Measurements from ENCODE around the gene SLC27A3.

DNA sequence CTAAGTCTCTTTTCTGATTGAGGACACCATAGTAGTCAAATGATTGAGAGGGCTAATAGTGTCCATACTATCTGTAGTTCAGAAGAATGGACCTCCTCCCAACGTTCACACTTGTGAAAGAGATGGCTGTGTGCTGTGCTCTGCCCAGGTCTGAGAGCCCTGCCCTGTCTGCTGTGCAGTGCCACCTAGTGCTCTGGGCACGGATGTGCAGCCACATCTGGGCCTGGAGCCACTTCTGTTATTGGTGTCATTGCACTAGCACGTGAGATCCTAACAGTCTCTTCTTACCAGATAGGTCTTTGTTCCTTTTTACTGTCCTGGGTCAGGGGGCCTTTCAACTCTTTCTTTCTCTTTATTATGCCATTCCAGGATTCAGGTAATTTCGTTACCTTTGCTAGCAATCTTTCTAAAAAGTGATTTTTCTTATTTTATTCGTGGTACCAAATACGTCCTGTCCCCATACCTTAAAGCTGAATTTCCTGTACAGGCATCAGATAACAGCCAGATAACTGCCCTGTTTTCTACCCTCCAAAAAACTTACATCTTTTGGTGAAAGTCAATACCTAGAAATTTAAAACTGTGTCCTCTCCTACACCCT, 25.7 kb upstream of the SLC27A3 start:
- TF ChIP-seq SRF (IDR thresholded peaks at IDR 0.05; ENCODE audit: low read depth in 2 of 2, low read length in 2 of 2) (no peak), POLR2A (IDR thresholded peaks at IDR 0.05; ENCODE audit: low read depth, low read length) (no peak), CTCF (IDR thresholded peaks at IDR 0.05 in 2 of 3, conservative IDR thresholded peaks at IDR 0.05 in 1 of 3; ENCODE audit: control insufficient read depth in 2 of 3, extremely low read depth in 1 of 3, insufficient read depth in 1 of 3, low read depth in 3 of 3, low read length in 3 of 3) (peak; percentile 97 to 99 (median 99); a peak in 5 of 6 replicates), CHD1 (IDR thresholded peaks at IDR 0.05; ENCODE audit: low read depth, low read length) (no peak), ZNF384 (IDR thresholded peaks at IDR 0.05; ENCODE audit: borderline replicate concordance, low read depth, low read length) (0 out of 2 replicates have a peak, but pooled peaks have one; percentile 2), POLR2AphosphoS2 (IDR thresholded peaks at IDR 0.05; ENCODE audit: low read depth, low read length) (no peak), KAT2A (conservative IDR thresholded peaks at IDR 0.05; ENCODE audit: control insufficient read depth, low read depth, low read length) (no peak)
- TF ChIP-seq, protein P1, sequence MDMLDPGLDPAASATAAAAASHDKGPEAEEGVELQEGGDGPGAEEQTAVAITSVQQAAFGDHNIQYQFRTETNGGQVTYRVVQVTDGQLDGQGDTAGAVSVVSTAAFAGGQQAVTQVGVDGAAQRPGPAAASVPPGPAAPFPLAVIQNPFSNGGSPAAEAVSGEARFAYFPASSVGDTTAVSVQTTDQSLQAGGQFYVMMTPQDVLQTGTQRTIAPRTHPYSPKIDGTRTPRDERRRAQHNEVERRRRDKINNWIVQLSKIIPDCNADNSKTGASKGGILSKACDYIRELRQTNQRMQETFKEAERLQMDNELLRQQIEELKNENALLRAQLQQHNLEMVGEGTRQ (IDR thresholded peaks at IDR 0.05; ENCODE audit: borderline replicate concordance, low read depth, low read length): no peak
- TF ChIP-seq, protein P2, sequence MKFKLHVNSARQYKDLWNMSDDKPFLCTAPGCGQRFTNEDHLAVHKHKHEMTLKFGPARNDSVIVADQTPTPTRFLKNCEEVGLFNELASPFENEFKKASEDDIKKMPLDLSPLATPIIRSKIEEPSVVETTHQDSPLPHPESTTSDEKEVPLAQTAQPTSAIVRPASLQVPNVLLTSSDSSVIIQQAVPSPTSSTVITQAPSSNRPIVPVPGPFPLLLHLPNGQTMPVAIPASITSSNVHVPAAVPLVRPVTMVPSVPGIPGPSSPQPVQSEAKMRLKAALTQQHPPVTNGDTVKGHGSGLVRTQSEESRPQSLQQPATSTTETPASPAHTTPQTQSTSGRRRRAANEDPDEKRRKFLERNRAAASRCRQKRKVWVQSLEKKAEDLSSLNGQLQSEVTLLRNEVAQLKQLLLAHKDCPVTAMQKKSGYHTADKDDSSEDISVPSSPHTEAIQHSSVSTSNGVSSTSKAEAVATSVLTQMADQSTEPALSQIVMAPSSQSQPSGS (IDR thresholded peaks at IDR 0.05; ENCODE audit: low read length): no peak

Data from GM12878 (cell line).